Suppressor macrophage treated with lipopolysaccharide for 1 hour (primary cell): ENCODE measurements around the gene INPP5F.
"Not testable (repeated sequence)": the region's sequence is repeated elsewhere in the genome, so short reads cannot be mapped to it uniquely, and the experiment has no call there.

Experiments used
- DNase-seq, 3 donors: peaks; one replicate each; pipeline ENCODE4 v3.0.0-alpha.2; 2020 to 2022

Gene INPP5F

GRCh38 chr10:119827430-119827829, 101.6 kb downstream of the INPP5F start:
- no peak for DNase-seq

GRCh38 chr10:119829429-119829828, 103.6 kb downstream of the INPP5F start:
- no peak for DNase-seq

- peak in 2 of 3 donors; percentile 28 to 31 for DNase-seq
These were observed 105.0 kb downstream of the INPP5F start for GRCh38 chr10:119830851-119831250.

- DNase-seq: no peak
These were observed 105.8 kb downstream of the INPP5F start for GRCh38 chr10:119831656-119832055.

DNA sequence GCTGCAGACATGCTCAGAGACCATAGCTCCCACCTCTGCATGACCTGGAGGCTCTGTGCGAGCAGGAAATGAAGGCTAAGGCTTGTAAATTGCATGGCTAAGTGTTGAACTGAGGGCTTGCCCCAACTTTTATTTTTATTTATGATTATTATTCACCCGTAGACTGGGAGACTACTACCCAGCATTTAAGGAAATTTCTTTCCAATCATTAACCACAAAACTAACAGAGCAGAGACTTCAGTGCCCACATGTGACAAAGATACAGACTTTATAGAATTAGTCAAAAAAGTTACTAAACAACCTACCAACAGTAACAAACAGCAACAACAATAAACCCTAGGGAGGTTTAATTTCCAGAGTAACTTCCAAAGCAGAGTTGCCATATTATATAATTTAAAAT, 107.1 kb downstream of the INPP5F start:
- DNase-seq: no peak

GRCh38 chr10:119834188-119834587, 108.3 kb downstream of the INPP5F start:
- DNase-seq: no peak

GRCh38 chr10:119845656-119846055, 119.8 kb downstream of the INPP5F start:
- DNase-seq: peak; percentile 31 to 87 (median 82)

DNA sequence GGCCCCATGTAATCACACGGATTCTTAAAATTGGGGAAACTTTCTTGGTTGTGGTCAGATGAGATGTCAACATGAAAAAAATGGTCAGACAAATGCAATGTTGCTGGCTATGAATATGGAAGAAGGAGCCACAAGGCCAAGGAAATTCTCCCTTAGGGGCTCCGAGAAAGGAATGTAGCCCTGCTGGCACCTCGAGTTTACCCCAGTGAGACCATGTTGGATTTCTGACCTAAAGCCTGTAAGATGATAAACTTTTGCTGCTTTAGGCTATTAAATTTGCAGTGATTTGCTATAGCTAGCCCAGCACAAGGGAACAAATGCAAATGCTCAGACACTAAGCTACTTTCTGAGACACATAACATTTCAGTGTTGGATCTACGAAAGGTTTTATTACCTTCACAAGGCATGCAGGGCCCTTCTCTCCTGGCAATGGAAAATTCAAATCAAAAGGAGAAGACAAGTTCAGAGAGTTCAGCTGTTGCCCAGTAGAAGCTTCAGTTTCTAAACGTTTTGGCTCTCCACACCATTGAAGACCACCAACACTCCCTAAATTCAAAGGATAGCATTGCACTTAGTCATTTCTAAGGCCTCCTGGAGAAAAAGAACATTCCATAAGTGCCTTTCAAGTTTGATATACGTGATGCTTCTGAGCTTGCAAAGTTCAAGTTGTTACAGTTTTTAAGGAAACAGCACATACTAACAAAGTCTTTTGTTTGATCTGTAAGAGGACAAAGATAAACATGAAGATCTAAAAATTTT, 123.4 kb downstream of the INPP5F start:
- DNase-seq: no peak

GRCh38 chr10:119849944-119850343, 124.1 kb downstream of the INPP5F start:
- no peak for DNase-seq

- no peak for DNase-seq
These were observed 126.4 kb downstream of the INPP5F start for GRCh38 chr10:119852277-119852676.

DNA sequence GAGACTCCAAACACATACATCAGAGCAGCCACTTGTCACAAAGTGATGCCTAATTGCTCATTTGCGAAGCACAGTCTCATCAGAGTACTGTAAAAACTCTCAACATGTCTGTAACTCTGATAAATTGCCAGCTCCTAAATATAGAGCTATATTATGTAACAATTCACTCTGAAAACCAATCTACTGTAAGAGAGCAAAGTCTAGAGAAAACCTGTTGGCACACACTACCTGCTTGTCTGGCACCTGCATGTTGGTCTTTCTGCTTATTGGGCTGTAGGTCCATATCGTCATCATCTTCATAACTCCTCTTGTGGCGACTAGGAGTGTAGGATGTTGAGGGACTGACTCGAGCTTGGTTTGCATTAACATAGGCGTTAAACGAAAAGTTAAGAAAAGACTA, 127.0 kb downstream of the INPP5F start:
- no peak for DNase-seq

DNA sequence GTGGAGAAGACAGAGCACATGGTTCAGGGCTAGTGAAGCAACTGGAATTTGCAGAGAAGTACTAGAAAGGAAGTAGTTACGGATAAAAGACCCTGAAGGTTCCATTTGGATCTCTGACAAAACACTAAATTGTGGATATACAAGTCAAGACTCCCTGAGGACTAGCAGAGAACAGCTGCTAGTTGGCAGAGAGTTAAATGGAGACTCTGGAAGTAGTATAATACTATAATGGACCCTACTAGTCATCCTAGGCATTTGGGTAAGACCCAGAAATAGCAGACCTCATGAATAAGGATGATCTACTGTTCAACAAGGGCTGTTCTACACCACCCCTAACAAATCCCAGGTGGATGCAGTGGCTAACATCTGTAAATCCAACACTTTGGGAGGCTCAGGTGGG, 127.7 kb downstream of the INPP5F start:
- DNase-seq: no peak

- DNase-seq: no peak
These were observed 132.2 kb downstream of the INPP5F start for GRCh38 chr10:119858063-119858462.

DNA sequence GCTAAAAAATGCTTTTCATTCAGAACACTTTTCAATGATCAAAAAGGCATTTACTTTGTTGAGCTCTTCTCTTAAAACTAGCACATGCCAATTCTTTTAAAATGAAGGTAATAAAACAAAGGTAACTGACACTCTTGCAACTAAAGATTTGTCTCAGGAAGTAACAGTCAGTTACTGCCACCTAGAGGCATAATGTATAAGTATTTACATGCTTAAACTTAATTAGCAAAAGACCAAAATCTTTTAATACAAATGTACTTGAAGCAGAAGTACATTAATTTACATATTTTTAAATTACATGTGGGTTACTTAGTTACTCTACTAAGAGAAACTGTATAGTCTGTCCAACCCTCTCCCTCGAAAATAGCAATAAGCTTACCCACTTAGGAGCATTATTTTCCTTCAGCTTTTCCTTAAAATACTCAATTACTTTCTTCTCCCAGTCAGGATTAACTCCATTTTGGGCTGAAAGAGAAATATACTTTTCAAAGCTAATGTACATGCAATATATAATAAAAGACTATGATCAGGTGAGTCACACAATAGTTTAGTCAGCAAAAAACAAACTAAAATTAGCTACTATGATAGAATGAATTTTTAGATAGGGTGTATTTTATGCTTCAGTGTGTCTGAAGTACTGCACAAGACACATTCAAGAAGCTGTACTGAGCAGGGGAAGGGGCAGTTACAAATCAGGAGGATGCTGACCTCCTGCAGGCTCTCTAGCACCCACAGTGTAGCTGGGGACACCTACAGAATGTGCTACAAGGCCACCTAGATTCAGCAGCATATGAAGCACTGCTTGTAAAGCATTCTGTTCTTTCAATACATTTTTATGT, 133.8 kb downstream of the INPP5F start:
- peak; percentile 56 to 80 (median 72) for DNase-seq

DNA sequence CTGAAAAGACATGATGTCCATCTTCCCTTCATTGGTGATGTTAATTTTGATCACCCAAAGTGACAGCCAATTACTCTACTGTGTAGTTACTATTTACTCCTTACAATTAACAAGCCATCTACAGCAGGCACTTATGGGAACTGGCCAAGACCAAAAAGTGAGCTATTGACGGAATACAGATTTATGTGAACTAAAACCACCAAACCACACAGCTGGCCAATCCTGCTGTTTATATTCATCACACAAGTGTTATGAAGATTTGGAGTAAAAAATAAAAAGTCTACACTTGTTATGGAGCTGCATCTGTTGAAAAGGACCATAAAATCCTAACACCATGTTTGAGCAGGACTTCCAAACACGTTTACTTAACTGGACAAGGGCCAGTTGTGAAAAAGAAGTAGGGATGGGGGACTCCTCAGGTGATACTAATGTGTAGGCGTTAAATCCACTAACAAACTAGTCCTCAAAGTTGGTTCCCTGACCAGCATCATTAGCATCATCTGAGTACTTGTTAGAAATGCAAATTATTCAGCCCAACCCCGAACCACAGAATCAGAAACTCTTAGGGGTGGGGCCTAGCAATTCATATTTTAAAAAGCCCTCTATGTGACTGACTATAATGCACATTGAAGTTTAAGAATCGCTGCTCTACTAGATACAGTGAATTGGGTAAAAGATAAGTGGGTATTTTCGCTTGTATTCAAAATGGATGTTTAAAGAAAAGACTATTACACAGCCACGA, 135.2 kb downstream of the INPP5F start:
- DNase-seq: no peak

DNA sequence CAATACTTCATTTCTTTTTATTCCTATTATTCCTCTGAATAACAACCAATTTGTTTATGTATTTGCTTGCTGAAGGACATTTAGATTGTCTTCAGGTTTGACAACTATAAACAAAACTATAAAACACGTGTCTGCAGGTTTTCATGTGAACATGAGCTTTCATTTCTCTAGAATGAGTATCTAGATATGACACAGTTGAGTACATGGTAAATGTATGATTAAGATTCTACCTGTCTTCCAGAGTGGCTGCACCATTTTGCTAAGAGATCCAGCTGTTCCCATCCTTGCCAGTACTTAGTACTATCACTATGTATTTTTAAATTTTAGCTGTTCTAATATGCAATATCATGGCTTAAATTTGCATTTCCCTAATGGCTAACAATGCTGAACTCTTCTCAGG, 136.7 kb downstream of the INPP5F start:
- DNase-seq: no peak

GRCh38 chr10:119863951-119864565, 138.2 kb downstream of the INPP5F start:
- no peak for DNase-seq

- no peak for DNase-seq
These were observed 139.9 kb downstream of the INPP5F start for GRCh38 chr10:119865699-119866240.

GRCh38 chr10:119867317-119867716, 141.5 kb downstream of the INPP5F start:
- DNase-seq: no peak

GRCh38 chr10:119869398-119869797, 143.5 kb downstream of the INPP5F start:
- DNase-seq: not testable (repeated sequence)

DNA sequence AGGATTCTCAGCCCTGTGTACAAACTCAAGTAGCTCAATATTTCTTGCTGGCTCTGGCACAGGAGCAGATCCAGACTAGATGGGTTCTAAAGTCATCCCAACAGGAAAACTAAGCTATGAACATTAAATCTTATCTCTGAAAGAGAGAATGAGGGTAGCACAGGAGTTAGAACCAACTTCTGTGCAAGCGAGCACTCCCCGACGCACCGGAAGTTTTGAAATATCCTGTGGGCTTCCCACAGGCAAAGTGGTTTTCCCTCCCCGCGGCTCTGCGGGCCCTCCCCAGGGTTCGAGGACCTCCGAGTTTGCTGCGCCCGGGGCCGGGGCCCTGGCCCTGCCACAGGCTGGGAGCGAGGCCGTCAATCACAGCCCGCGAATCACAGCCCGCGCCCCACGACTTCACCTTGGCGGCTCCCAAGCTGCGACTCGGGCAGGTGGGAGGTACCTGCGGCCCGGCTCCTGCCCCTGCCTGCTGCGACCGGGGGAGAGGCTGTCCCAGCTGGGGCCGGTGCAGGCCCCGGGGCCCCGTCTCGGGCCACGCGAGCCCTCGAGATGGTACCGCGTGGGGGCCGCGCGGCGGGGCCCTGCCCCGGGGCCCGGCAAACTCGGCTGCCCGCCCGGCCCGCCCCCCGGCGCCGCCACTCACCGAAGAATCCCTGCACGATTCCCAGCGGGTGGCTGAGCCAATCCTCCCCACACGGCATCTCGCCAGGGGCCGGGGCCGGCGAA, 146.2 kb downstream of the INPP5F start:
- DNase-seq: peak; percentile 73 to 78 (median 77)

GRCh38 chr10:119872610-119872859, 146.7 kb downstream of the INPP5F start, which contains the start of gene MCMBP:
Gene MCMBP (minus strand): TSS chr10:119872843. CDS start chr10:119872584, 259 bp downstream.
- no peak for DNase-seq
